IPS-NIHi11 (cell line): ENCODE measurements around the gene CEP152.
"Not testable (repeated sequence)": the region's sequence is repeated elsewhere in the genome, so short reads cannot be mapped to it uniquely, and the experiment has no call there.

Source experiments
- DNase-seq: peaks from one replicate; pipeline ENCODE4 v3.0.0; 2012; ENCODE audit warnings: mixed read lengths, low spot score

Gene CEP152

GRCh38 chr15:48810414-48811324 is at the start of gene CEP152:
TSS of gene CEP152 (minus strand) at chr15:48811069. CDS start at chr15:48805649, 5,420 bp downstream.
- peak; percentile 90 for DNase-seq

- no peak for DNase-seq
These were observed 48.6 kb upstream of the CEP152 start for GRCh38 chr15:48859426-48859825.

GRCh38 chr15:48858401-48858800 is 47.5 kb upstream of the CEP152 start:
- DNase-seq = no peak

- DNase-seq = peak; percentile 35
These were observed 46.1 kb upstream of the CEP152 start for GRCh38 chr15:48856942-48857341.

GRCh38 chr15:48855501-48856440 is 44.9 kb upstream of the CEP152 start:
- DNase-seq = peak; percentile 39

GRCh38 chr15:48854434-48854833 is 43.6 kb upstream of the CEP152 start:
- not testable (repeated sequence) for DNase-seq

GRCh38 chr15:48851956-48852355 is 41.1 kb upstream of the CEP152 start:
- DNase-seq = no peak

GRCh38 chr15:48850648-48851047 is 39.8 kb upstream of the CEP152 start:
- DNase-seq = no peak

- no peak for DNase-seq
These were observed 34.3 kb upstream of the CEP152 start for GRCh38 chr15:48845123-48845522.

- DNase-seq = no peak
These were observed 31.6 kb upstream of the CEP152 start for GRCh38 chr15:48842501-48842900.

- DNase-seq = no peak
These were observed 23.9 kb upstream of the CEP152 start for GRCh38 chr15:48834756-48835155.

- DNase-seq = no peak
These were observed 22.8 kb upstream of the CEP152 start for GRCh38 chr15:48833526-48834239.

- DNase-seq = no peak
These were observed 21.8 kb upstream of the CEP152 start for GRCh38 chr15:48832648-48833047.

- no peak for DNase-seq
These were observed 18.0 kb upstream of the CEP152 start for GRCh38 chr15:48828906-48829305.

- DNase-seq = no peak
These were observed 17.6 kb upstream of the CEP152 start for GRCh38 chr15:48828471-48828870.

- DNase-seq = no peak
These were observed 14.2 kb upstream of the CEP152 start for GRCh38 chr15:48825075-48825474.

GRCh38 chr15:48823706-48824105 is 12.8 kb upstream of the CEP152 start:
- no peak for DNase-seq

- peak; percentile 26 for DNase-seq
These were observed 12.4 kb upstream of the CEP152 start for GRCh38 chr15:48823237-48823636.

- no peak for DNase-seq
These were observed 3.4 kb upstream of the CEP152 start for GRCh38 chr15:48814286-48814685.

- DNase-seq = no peak
These were observed 573 bp upstream of the CEP152 start for GRCh38 chr15:48811325-48811958.

- DNase-seq = no peak
These were observed 4.7 kb downstream of the CEP152 start for GRCh38 chr15:48806151-48806550.

- DNase-seq = no peak
These were observed 5.3 kb downstream of the CEP152 start for GRCh38 chr15:48805591-48805990.
